Testis (tissue), 2 donors: Measurements from ENCODE around the gene SAMMSON.

Experiments used
- POLR2A ChIP-seq: fragments of 450-650 bp; IDR thresholded peaks from one replicate; pipeline ENCODE4 v1.6.1; 2017; ENCODE audit warnings: antibody characterized with exemption, mild to moderate bottlenecking, moderate library complexity
- TF ChIP-seq, protein P1 (sequence below), 3 experiments: fragments of 450-650 bp in 2 of 3; fragments of 200-600 bp in 1 of 3; sonication (generic) in 1 of 3; IDR thresholded peaks; one replicate each; pipeline ENCODE4 v1.5.1; 2016 to 2019; ENCODE audit warnings: antibody characterized with exemption in 3 of 3, mild to moderate bottlenecking in 2 of 3, moderate library complexity in 1 of 3

DNA sequence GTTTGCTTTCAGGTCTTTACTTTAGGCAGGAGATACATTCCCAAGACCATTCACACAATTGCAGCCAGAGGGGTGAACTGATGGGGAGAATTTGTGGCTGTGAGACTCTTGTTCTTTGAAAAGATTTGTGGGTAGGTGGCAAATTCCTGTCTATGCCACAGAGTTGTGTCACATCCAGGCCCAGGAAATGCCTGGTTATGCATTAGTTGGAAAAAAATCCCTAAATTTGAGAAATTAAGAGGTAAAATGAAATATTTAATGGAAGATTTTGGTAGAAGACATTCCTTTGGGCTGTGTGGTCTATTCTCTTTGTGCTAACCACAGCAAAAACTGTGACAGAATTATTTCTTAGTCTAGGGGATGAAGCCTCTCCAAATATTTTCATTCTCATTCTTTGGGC lies 28.8 kb downstream of the SAMMSON start:
- TF ChIP-seq POLR2A, result no peak
- TF ChIP-seq, protein P1, sequence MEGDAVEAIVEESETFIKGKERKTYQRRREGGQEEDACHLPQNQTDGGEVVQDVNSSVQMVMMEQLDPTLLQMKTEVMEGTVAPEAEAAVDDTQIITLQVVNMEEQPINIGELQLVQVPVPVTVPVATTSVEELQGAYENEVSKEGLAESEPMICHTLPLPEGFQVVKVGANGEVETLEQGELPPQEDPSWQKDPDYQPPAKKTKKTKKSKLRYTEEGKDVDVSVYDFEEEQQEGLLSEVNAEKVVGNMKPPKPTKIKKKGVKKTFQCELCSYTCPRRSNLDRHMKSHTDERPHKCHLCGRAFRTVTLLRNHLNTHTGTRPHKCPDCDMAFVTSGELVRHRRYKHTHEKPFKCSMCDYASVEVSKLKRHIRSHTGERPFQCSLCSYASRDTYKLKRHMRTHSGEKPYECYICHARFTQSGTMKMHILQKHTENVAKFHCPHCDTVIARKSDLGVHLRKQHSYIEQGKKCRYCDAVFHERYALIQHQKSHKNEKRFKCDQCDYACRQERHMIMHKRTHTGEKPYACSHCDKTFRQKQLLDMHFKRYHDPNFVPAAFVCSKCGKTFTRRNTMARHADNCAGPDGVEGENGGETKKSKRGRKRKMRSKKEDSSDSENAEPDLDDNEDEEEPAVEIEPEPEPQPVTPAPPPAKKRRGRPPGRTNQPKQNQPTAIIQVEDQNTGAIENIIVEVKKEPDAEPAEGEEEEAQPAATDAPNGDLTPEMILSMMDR (IDR thresholded peaks at IDR 0.05), result no peak
